Activated gamma-delta T cell treated with Interleukin-2 at 50 U/mL for 16 hours (primary cell): ENCODE data around the gene VPS18.
A peak's percentile ranks its signal among the peaks of the same experiment; 100 is the strongest.

ENCODE experiments used
- DNase-seq: peaks from one replicate; pipeline ENCODE4 v3.0.0-alpha.2; 2020

Gene VPS18

GRCh38 chr15:40900256-40901052, 6.2 kb downstream of the VPS18 start:
- no peak for DNase-seq

- no peak for DNase-seq
These were observed 6.8 kb downstream of the VPS18 start for GRCh38 chr15:40901053-40901443.

GRCh38 chr15:40902605-40903561, 8.6 kb downstream of the VPS18 start:
- no peak for DNase-seq

GRCh38 chr15:40904552-40905201, 10.4 kb downstream of the VPS18 start:
- DNase-seq, result no peak

- peak; percentile 69 for DNase-seq
These were observed 12.1 kb downstream of the VPS18 start for GRCh38 chr15:40906091-40906990.

- peak; percentile 72 for DNase-seq
These were observed 12.9 kb downstream of the VPS18 start for GRCh38 chr15:40906991-40907802.

- DNase-seq, result no peak
These were observed 13.8 kb downstream of the VPS18 start for GRCh38 chr15:40908095-40908494.

GRCh38 chr15:40909662-40910630, 15.7 kb downstream of the VPS18 start:
- DNase-seq, result no peak

- DNase-seq, result no peak
These were observed 16.9 kb downstream of the VPS18 start for GRCh38 chr15:40911141-40911540.

- no peak for DNase-seq
These were observed 17.4 kb downstream of the VPS18 start for GRCh38 chr15:40911693-40912092.

- DNase-seq, result no peak
These were observed 18.2 kb downstream of the VPS18 start for GRCh38 chr15:40912478-40912877.

GRCh38 chr15:40914013-40914412, 19.8 kb downstream of the VPS18 start:
- DNase-seq, result no peak

GRCh38 chr15:40914486-40914885, 20.2 kb downstream of the VPS18 start:
- no peak for DNase-seq

GRCh38 chr15:40915116-40915661, 20.9 kb downstream of the VPS18 start:
- DNase-seq, result no peak

- DNase-seq, result no peak
These were observed 21.4 kb downstream of the VPS18 start for GRCh38 chr15:40915679-40916078.

GRCh38 chr15:40917585-40917984, 23.3 kb downstream of the VPS18 start:
- DNase-seq, result no peak

GRCh38 chr15:40918146-40918798, 24.0 kb downstream of the VPS18 start:
- DNase-seq, result no peak

- no peak for DNase-seq
These were observed 24.6 kb downstream of the VPS18 start for GRCh38 chr15:40918799-40919392.
